ENCODE results near the gene CCDC88B.

Gene CCDC88B

DNA sequence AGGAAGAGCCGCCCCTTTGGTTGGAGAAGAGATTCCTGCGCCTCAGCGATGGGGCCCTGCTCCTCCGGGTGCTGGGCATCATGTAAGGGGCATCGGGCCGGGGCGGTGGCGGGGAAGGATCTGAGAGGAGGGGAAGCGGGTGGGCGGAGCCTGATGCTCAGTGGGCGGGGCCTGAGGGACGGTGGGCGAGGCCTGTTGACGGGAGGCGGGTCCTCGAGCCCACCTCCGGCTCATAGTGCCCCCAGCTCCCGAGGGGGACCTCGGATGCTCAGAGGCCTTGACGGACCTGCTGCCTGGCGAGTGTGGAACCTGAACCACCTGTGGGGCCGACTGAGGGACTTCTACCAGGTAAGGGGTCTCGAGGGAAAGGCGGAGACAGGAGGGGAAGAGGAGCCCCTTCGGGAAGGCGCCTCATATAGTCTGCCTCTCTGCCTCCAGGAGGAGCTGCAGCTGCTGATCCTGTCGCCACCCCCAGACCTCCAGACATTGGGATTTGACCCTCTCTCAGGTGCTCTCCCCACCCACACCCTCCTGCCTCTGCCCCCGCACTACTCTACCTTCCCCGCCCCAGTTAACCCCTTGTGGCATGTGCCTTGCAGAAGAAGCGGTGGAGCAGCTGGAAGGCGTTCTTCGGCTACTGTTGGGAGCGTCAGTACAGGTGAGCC is 799 bp downstream of the CCDC88B start:
- H3K27ac ChIP-seq = no peak overlapping the region
- peak; percentile 37 for TF ChIP-seq CTCF (IDR thresholded peaks at IDR 0.05)
- no peak for TF ChIP-seq ZFX (IDR thresholded peaks at IDR 0.05; ENCODE audit: borderline replicate concordance)

GRCh38 chr11:64341429-64341828 is 1.4 kb downstream of the CCDC88B start:
- TF ChIP-seq ZFX (IDR thresholded peaks at IDR 0.05; ENCODE audit: borderline replicate concordance) = no peak
- no peak overlapping the region for H3K27ac ChIP-seq

GRCh38 chr11:64341851-64342791 is 2.1 kb downstream of the CCDC88B start:
- H3K27ac ChIP-seq = peak overlapping the region; percentile 53
- TF ChIP-seq CTCF (IDR thresholded peaks at IDR 0.05) = peak; percentile 77
- no peak for TF ChIP-seq ZFX (IDR thresholded peaks at IDR 0.05; ENCODE audit: borderline replicate concordance)

GRCh38 chr11:64342869-64343745 is 3.1 kb downstream of the CCDC88B start:
- H3K27ac ChIP-seq = peak overlapping the region; percentile 53; the same call in 1 of the 2 replicates
- TF ChIP-seq CTCF (IDR thresholded peaks at IDR 0.05) (no peak), ZFX (IDR thresholded peaks at IDR 0.05; ENCODE audit: borderline replicate concordance) (no peak)

GRCh38 chr11:64343767-64344559 is 4.0 kb downstream of the CCDC88B start:
- no peak overlapping the region for H3K27ac ChIP-seq
- no peak for TF ChIP-seq ZFX (IDR thresholded peaks at IDR 0.05; ENCODE audit: borderline replicate concordance)
- peak; percentile 40 for TF ChIP-seq CTCF (IDR thresholded peaks at IDR 0.05)

DNA sequence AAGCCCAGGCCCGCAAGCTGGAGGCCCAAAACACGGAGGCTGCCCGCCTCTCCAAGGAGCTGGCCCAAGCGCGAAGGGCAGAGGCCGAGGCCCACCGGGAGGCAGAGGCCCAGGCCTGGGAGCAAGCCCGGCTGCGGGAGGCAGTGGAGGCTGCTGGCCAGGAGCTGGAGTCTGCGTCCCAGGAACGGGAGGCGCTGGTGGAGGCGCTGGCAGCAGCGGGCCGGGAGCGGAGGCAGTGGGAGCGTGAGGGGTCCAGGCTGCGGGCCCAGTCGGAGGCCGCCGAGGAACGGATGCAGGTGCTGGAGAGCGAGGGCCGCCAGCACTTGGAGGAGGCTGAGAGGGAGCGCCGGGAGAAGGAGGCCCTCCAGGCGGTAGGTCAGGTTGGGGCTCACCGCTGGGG is 4.8 kb downstream of the CCDC88B start:
- no peak for TF ChIP-seq ZFX (IDR thresholded peaks at IDR 0.05; ENCODE audit: borderline replicate concordance)
- TF ChIP-seq CTCF (IDR thresholded peaks at IDR 0.05) = no peak

More for the DNA sequence above, 4.8 kb downstream of the CCDC88B start:
- no peak overlapping the region for H3K27ac ChIP-seq

All from 22Rv1 (cell line).